H54 (cell line): Measurements from ENCODE around the gene SCAP.

Source experiments
- DNase-seq: peaks from one replicate; pipeline ENCODE4 v3.0.0; 2011; ENCODE audit warnings: low spot score, mixed read lengths; ENCODE audit not compliant: insufficient read length
- FAIRE-seq: peaks from 3 replicates; lab custom pipeline; 2011; peaks lifted over from hg19 to GRCh38; lab: Jason Lieb, UNC
- POLR2A ChIP-seq: IDR thresholded peaks from 2 replicates; pipeline ENCODE4 v1.6.1; 2011; ENCODE audit warnings: low read depth, mild to moderate bottlenecking, low read length

The SCAP gene

GRCh38 chr3:47432673-47433072 is 43.1 kb downstream of the SCAP start:
- TF ChIP-seq POLR2A = no peak
- no peak for FAIRE-seq
- DNase-seq = no peak

- no peak for DNase-seq
- TF ChIP-seq POLR2A = no peak
- FAIRE-seq = no peak
Measured at GRCh38 chr3:47431225-47431624, 44.5 kb downstream of the SCAP start.

GRCh38 chr3:47430606-47431005 is 45.1 kb downstream of the SCAP start:
- FAIRE-seq (no peak), DNase-seq (no peak)
- TF ChIP-seq POLR2A = no peak

GRCh38 chr3:47429476-47430270 is 46.1 kb downstream of the SCAP start:
- DNase-seq = no peak
- no peak for FAIRE-seq
- no peak for TF ChIP-seq POLR2A

GRCh38 chr3:47428662-47429061 is 47.1 kb downstream of the SCAP start:
- no peak for FAIRE-seq
- TF ChIP-seq POLR2A = no peak
- DNase-seq = no peak

GRCh38 chr3:47427866-47428265 is 47.9 kb downstream of the SCAP start:
- FAIRE-seq (no peak), DNase-seq (no peak)
- no peak for TF ChIP-seq POLR2A

GRCh38 chr3:47425959-47426358 is 49.8 kb downstream of the SCAP start:
- no peak for DNase-seq
- TF ChIP-seq POLR2A = no peak
- no peak for FAIRE-seq

- DNase-seq = no peak
- no peak for FAIRE-seq
- TF ChIP-seq POLR2A = no peak
Measured at GRCh38 chr3:47425383-47425778, 50.4 kb downstream of the SCAP start.

GRCh38 chr3:47424434-47425382 is 51.0 kb downstream of the SCAP start:
- no peak for DNase-seq
- no peak for TF ChIP-seq POLR2A
- FAIRE-seq = no peak

- TF ChIP-seq POLR2A = no peak
- FAIRE-seq (no peak), DNase-seq (no peak)
Measured at GRCh38 chr3:47423548-47424145, 52.1 kb downstream of the SCAP start.

GRCh38 chr3:47422743-47423142 is 53.0 kb downstream of the SCAP start:
- no peak for TF ChIP-seq POLR2A
- DNase-seq (no peak), FAIRE-seq (no peak)

- DNase-seq = peak; percentile 52
- TF ChIP-seq POLR2A = no peak
- no peak for FAIRE-seq
Measured at GRCh38 chr3:47421741-47422649, 53.7 kb downstream of the SCAP start.
